Neuronal stem cell (in vitro differentiated cells): ENCODE measurements around the gene PSMB3. TPM values are rescaled to one million over a fixed set of nuclear protein-coding genes. Genes with fewer than 3 reads are reported as not detected.
A peak's percentile ranks its signal among the peaks of the same experiment; 100 is the strongest.

Experiments
- DNase-seq: peaks from one replicate; pipeline ENCODE4 v3.0.0-alpha.2; 2013; ENCODE audit warnings: low spot score
- H2AFZ ChIP-seq: one replicate; pipeline ENCODE4 v1.6.1; 2013; ENCODE audit warnings: mild to moderate bottlenecking, low read length, inconsistent platforms
- H2AK5ac ChIP-seq: 2 replicates; pipeline ENCODE4 v1.6.1; 2013; ENCODE audit warnings: low read depth, mild to moderate bottlenecking, inconsistent platforms, low read length, moderate library complexity, mixed read lengths
- H2BK120ac ChIP-seq: 2 replicates; pipeline ENCODE4 v1.6.1; 2013; ENCODE audit warnings: low read depth, mild to moderate bottlenecking, inconsistent platforms, low read length, moderate library complexity, mixed read lengths
- H2BK12ac ChIP-seq: one replicate; pipeline ENCODE4 v1.6.1; 2013; ENCODE audit warnings: low read length, inconsistent platforms
- H2BK15ac ChIP-seq: 2 replicates; pipeline ENCODE4 v1.6.1; 2013; ENCODE audit warnings: mild to moderate bottlenecking, low read length, inconsistent platforms, mixed read lengths
- H2BK5ac ChIP-seq: one replicate; pipeline ENCODE4 v1.6.1; 2013; ENCODE audit warnings: inconsistent platforms, mild to moderate bottlenecking, low read length, moderate library complexity
- H3K14ac ChIP-seq: one replicate; pipeline ENCODE4 v1.6.1; 2013; ENCODE audit warnings: low read length, inconsistent platforms
- H3K18ac ChIP-seq: 2 replicates; pipeline ENCODE4 v1.6.1; 2013; ENCODE audit warnings: low read length, inconsistent platforms
- H3K23ac ChIP-seq: 2 replicates; pipeline ENCODE4 v1.6.1; 2013; ENCODE audit warnings: low read depth, mild to moderate bottlenecking, mixed read lengths, low read length, inconsistent platforms; ENCODE audit not compliant: poor library complexity
- H3K27ac ChIP-seq: replicated peaks from 3 replicates; pipeline ENCODE4 v1.5.1; 2013; ENCODE audit warnings: low read length, inconsistent platforms
- H3K27me3 ChIP-seq, 3 experiments: 2 replicates each; pipeline ENCODE4 v1.6.1; 2013; ENCODE audit warnings: low read length in 3 of 3, mild to moderate bottlenecking in 2 of 3, inconsistent platforms in 1 of 3, low read depth in 1 of 3, mixed read lengths in 1 of 3, moderate library complexity in 1 of 3; ENCODE audit not compliant: control insufficient read depth in 3 of 3, insufficient read depth in 3 of 3
- H3K36me3 ChIP-seq, 2 donors: replicated peaks in 1 of 2; 2 replicates each; pipeline ENCODE4 v1.6.1; 2013; ENCODE audit warnings: low read length in 2 of 2; ENCODE audit not compliant: control insufficient read depth in 2 of 2, insufficient read depth in 2 of 2
- H3K4ac ChIP-seq: 2 replicates; pipeline ENCODE4 v1.6.1; 2013; ENCODE audit warnings: inconsistent platforms, mild to moderate bottlenecking, low read length, moderate library complexity
- H3K4me1 ChIP-seq, 2 donors: 1 replicate in 1 of 2; 2 replicates in 1 of 2; pipeline ENCODE4 v1.6.1; 2013; ENCODE audit warnings: low read length in 2 of 2, low read depth in 1 of 2; ENCODE audit not compliant: control insufficient read depth in 2 of 2, insufficient read depth in 1 of 2
- H3K4me2 ChIP-seq: one replicate; pipeline ENCODE4 v1.6.1; 2013; ENCODE audit warnings: mild to moderate bottlenecking, low read length, inconsistent platforms; ENCODE audit not compliant: insufficient read depth, poor library complexity, severe bottlenecking
- H3K4me3 ChIP-seq, 2 donors: 2 replicates each; pipeline ENCODE4 v1.5.1; 2013; ENCODE audit warnings: low read length in 2 of 2, mild to moderate bottlenecking in 2 of 2, inconsistent platforms in 1 of 2, moderate library complexity in 1 of 2
- H3K79me1 ChIP-seq: one replicate; pipeline ENCODE4 v1.6.1; 2013; ENCODE audit warnings: low read depth, mild to moderate bottlenecking, inconsistent platforms, low read length, moderate library complexity
- H3K9ac ChIP-seq: one replicate; pipeline ENCODE4 v1.6.1; 2013; ENCODE audit warnings: mild to moderate bottlenecking, low read depth, low read length, inconsistent platforms; ENCODE audit not compliant: poor library complexity
- H3K9me3 ChIP-seq, 2 donors: replicated peaks in 1 of 2; 2 replicates each; pipeline versions ENCODE3 to v1.6.1; 2013; ENCODE audit warnings: low read length in 2 of 2, mild to moderate bottlenecking in 2 of 2, inconsistent platforms in 1 of 2, low read depth in 1 of 2, mixed read lengths in 1 of 2, moderate library complexity in 1 of 2; ENCODE audit not compliant: control insufficient read depth in 2 of 2, insufficient read depth in 1 of 2
- H4K8ac ChIP-seq: one replicate; pipeline ENCODE4 v1.6.1; 2013; ENCODE audit warnings: low read depth, mild to moderate bottlenecking, inconsistent platforms, low read length, moderate library complexity
- H4K91ac ChIP-seq: one replicate; pipeline ENCODE4 v1.6.1; 2013; ENCODE audit warnings: low read length, low read depth, mild to moderate bottlenecking, inconsistent platforms; ENCODE audit not compliant: poor library complexity
- WGBS, 2 donors: extraction: QIAGEN DNeasy Blood & Tissue Kit; methylation state at CpG; one replicate each; pipeline ENCODE4 v1.1.7; 2013; ENCODE audit warnings: missing lambda C conversion rate in 2 of 2, mixed read lengths in 1 of 2; ENCODE audit not compliant: insufficient read length in 2 of 2, insufficient replicate concordance in 1 of 2; ENCODE audit errors: extremely low coverage in 2 of 2; 5-methylcytosine and 5-hydroxymethylcytosine counted together
- small RNA-seq: library from polyadenylated mRNA; stranded (forward); fragments of <200 nt; extraction: miRNeasy Mini kit (QIAGEN cat#:217004); gene quantifications from one replicate; pipeline ENCODE3, GENCODE V24; 2013; ENCODE audit not compliant: insufficient read depth

Gene PSMB3

GRCh38 chr17:38809828-38810227 is 57.3 kb downstream of the PSMB3 start:
- H3K4me2 ChIP-seq: no peak overlapping the region
- H3K18ac ChIP-seq: no peak overlapping the region
- H3K9ac ChIP-seq: no peak overlapping the region
- no peak overlapping the region for H4K91ac ChIP-seq
- no peaks in the 10 kb centered on the region for H3K79me1 ChIP-seq
- H2BK15ac ChIP-seq: no peak overlapping the region
- no peak overlapping the region for H2AK5ac ChIP-seq
- no peak overlapping the region for H2BK12ac ChIP-seq
- no peak overlapping the region for H3K4ac ChIP-seq
- H3K9me3 ChIP-seq: no peaks in the 10 kb centered on the region
- no peak overlapping the region for H3K27ac ChIP-seq
- no peak overlapping the region for H4K8ac ChIP-seq
- H3K4me3 ChIP-seq: no peak overlapping the region
- H3K27me3 ChIP-seq: no peaks in the 10 kb centered on the region
- DNase-seq: no peak
- no CpG with 5 or more reads among the region's 7 CpGs for WGBS, 2 donors
- no peak overlapping the region for H2BK5ac ChIP-seq
- no peaks in the 10 kb centered on the region for H3K4me1 ChIP-seq
- H3K23ac ChIP-seq: no peak overlapping the region
- no peak overlapping the region for H2BK120ac ChIP-seq
- H3K14ac ChIP-seq: no peak overlapping the region
- peaks cover 31 to 80% of the 10 kb centered on the region in 2 donors for H3K36me3 ChIP-seq
- H2AFZ ChIP-seq: no peak overlapping the region

Small RNAs within 50 kb of the gene (small RNA-seq; reads per million reads assigned to genes)
- gene MIR4726 (1.2 reads per million), gene RNA5SP440 (697 reads per million, percentile 99 among the genes with 10 or more reads in this experiment), gene RNU6-866P (not detected)
